ENCODE results near the gene KIZ.
A peak's percentile ranks its signal among the peaks of the same experiment; 100 is the strongest.
"Not testable (repeated sequence)": the region's sequence is repeated elsewhere in the genome, so short reads cannot be mapped to it uniquely, and the experiment has no call there.

The KIZ gene

GRCh38 chr20:21139881-21140566, 14.1 kb downstream of the KIZ start:
- no peak for DNase-seq

GRCh38 chr20:21141825-21142224, 15.9 kb downstream of the KIZ start:
- DNase-seq = no peak

- DNase-seq = no peak
Measured at GRCh38 chr20:21143194-21143890, 17.5 kb downstream of the KIZ start.

GRCh38 chr20:21145424-21145823, 19.5 kb downstream of the KIZ start:
- no peak for DNase-seq

GRCh38 chr20:21146215-21146614, 20.3 kb downstream of the KIZ start:
- DNase-seq = no peak

- DNase-seq = peak in 1 of 5 donors; percentile 10
Measured at GRCh38 chr20:21147593-21147992, 21.7 kb downstream of the KIZ start.

- no peak for DNase-seq
Measured at GRCh38 chr20:21149344-21149743, 23.5 kb downstream of the KIZ start.

GRCh38 chr20:21151791-21152190, 25.9 kb downstream of the KIZ start:
- DNase-seq = no peak

- no peak for DNase-seq
Measured at GRCh38 chr20:21154692-21155091, 28.8 kb downstream of the KIZ start.

- DNase-seq = no peak
Measured at GRCh38 chr20:21155268-21155667, 29.4 kb downstream of the KIZ start.

GRCh38 chr20:21156266-21156665, 30.4 kb downstream of the KIZ start:
- no peak for DNase-seq

GRCh38 chr20:21157006-21157405, 31.1 kb downstream of the KIZ start:
- no peak for DNase-seq

GRCh38 chr20:21159658-21160380, 33.9 kb downstream of the KIZ start:
- DNase-seq = no peak

GRCh38 chr20:21161926-21162325, 36.0 kb downstream of the KIZ start:
- no peak for DNase-seq

- DNase-seq = no peak
Measured at GRCh38 chr20:21162631-21163030, 36.7 kb downstream of the KIZ start.

- peak in 1 of 5 donors; percentile 80 for DNase-seq
Measured at GRCh38 chr20:21166801-21167200, 40.9 kb downstream of the KIZ start.

GRCh38 chr20:21167261-21167660, 41.4 kb downstream of the KIZ start:
- DNase-seq = peak in 1 of 5 donors; percentile 21

- DNase-seq = not testable (repeated sequence)
Measured at GRCh38 chr20:21168061-21168460, 42.2 kb downstream of the KIZ start.

GRCh38 chr20:21172626-21173025, 46.7 kb downstream of the KIZ start:
- DNase-seq = no peak

GRCh38 chr20:21173485-21173884, 47.6 kb downstream of the KIZ start:
- no peak for DNase-seq

- no peak for DNase-seq
Measured at GRCh38 chr20:21174516-21175239, 48.8 kb downstream of the KIZ start.

GRCh38 chr20:21175433-21175832, 49.6 kb downstream of the KIZ start:
- DNase-seq = peak in 1 of 5 donors; percentile 16

- no peak for DNase-seq
Measured at GRCh38 chr20:21177767-21178166, 51.9 kb downstream of the KIZ start.
